ENCODE data around the gene CCDC85B.
A peak's percentile ranks its signal among the peaks of the same experiment; 100 is the strongest.
"Not testable (repeated sequence)": the region's sequence is repeated elsewhere in the genome, so short reads cannot be mapped to it uniquely, and the experiment has no call there.

The CCDC85B gene

DNA sequence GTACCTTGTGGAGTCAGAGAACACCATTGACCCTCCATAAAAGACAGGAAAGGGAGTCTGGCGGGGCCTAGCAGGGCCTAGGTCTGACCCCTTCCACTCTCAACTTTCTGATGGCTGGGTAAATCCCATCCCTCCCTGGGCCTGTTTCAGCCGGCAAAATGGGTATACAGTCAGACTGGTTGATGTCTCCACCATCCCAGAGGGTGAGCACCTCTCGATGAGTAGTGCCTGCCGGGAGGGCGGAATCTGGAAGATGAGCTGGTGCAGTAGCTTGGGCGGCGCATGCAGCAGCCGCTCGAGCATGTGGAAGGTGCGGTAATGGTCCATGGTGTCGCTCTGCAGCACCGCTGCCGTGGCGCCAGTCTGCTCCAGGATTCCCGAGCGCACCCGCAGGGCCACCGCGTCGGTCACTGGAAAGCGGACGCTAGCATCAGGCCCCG lies 2.7 kb upstream of the CCDC85B start:
- no peak for DNase-seq
- Histone ChIP-seq H3K36me3 (ENCODE audit: control insufficient read depth, insufficient read depth, low read length) (peaks cover 14% of the 10 kb centered on the region), H3K23ac (ENCODE audit: low read length) (no peak overlapping the region), H3K79me1 (ENCODE audit: low read length) (peaks cover 9% of the 10 kb centered on the region), H2BK120ac (ENCODE audit: low read depth, low read length) (no peak overlapping the region), H3K79me2 (ENCODE audit: control insufficient read depth, insufficient read depth, low read length) (peaks cover 3% of the 10 kb centered on the region), H3K9ac (ENCODE audit: low read length) (peak overlapping the region; percentile 96), H3K4me1 (ENCODE audit: control insufficient read depth, low read depth, low read length) (peaks cover 6% of the 10 kb centered on the region), H3K56ac (ENCODE audit: low read length) (peak overlapping the region; percentile 97), H4K5ac (ENCODE audit: low read length) (no peak overlapping the region), H3K27ac (ENCODE audit: low read depth, low read length) (peak overlapping the region; percentile 59), H3K4me2 (ENCODE audit: low read length) (peak overlapping the region; percentile 96), H3K18ac (ENCODE audit: low read length) (no peak overlapping the region), H2BK5ac (ENCODE audit: low read length) (no peak overlapping the region), H2BK15ac (replicated peaks; ENCODE audit: low read depth) (no peak overlapping the region), H3K4ac (ENCODE audit: low read depth, low read length) (no peak overlapping the region), H3K4me3 (ENCODE audit: low read length) (peak overlapping the region; percentile 84), H3K27me3 (ENCODE audit: insufficient read depth, low read length, poor library complexity) (no peaks in the 10 kb centered on the region), H2AK5ac (ENCODE audit: low read length) (peak overlapping the region; percentile 74), H4K8ac (ENCODE audit: low read depth, low read length) (no peak overlapping the region)
- no CpG with 5 or more reads among the region's 23 CpGs for WGBS (ENCODE audit: extremely low coverage, insufficient coverage, low lambda C conversion rate)

- H4K8ac ChIP-seq (ENCODE audit: low read depth, low read length), result no peak within 1 kb of the TSS
- no peak within 1 kb of the TSS for H4K5ac ChIP-seq (ENCODE audit: low read length)
- H3K9ac ChIP-seq (ENCODE audit: low read length), result peak within 1 kb of the TSS; percentile 96
- no peak within 1 kb of the TSS for H2BK5ac ChIP-seq (ENCODE audit: low read length)
- peaks cover 6% of the 10 kb centered on the region for H3K4me1 ChIP-seq (ENCODE audit: control insufficient read depth, low read depth, low read length)
- H3K27me3 ChIP-seq (ENCODE audit: insufficient read depth, low read length, poor library complexity), result no peaks in the 10 kb centered on the region
- H2BK120ac ChIP-seq (ENCODE audit: low read depth, low read length), result no peak within 1 kb of the TSS
- H3K4me3 ChIP-seq (ENCODE audit: low read length), result peak within 1 kb of the TSS; percentile 84
- peak; percentile 98 for DNase-seq
- peaks cover 9% of the 10 kb centered on the region for H3K79me1 ChIP-seq (ENCODE audit: low read length)
- no peak within 1 kb of the TSS for H2BK15ac ChIP-seq (replicated peaks; ENCODE audit: low read depth)
- peak within 1 kb of the TSS; percentile 29 for H3K18ac ChIP-seq (ENCODE audit: low read length)
- H3K4ac ChIP-seq (ENCODE audit: low read depth, low read length), result no peak within 1 kb of the TSS
- peak within 1 kb of the TSS; percentile 94 for H3K23ac ChIP-seq (ENCODE audit: low read length)
- peaks cover 3% of the 10 kb centered on the region for H3K79me2 ChIP-seq (ENCODE audit: control insufficient read depth, insufficient read depth, low read length)
- H3K27ac ChIP-seq (ENCODE audit: low read depth, low read length), result peak within 1 kb of the TSS; percentile 59
- peak within 1 kb of the TSS; percentile 97 for H3K56ac ChIP-seq (ENCODE audit: low read length)
- no CpG with 5 or more reads among the region's 57 CpGs for WGBS (ENCODE audit: extremely low coverage, insufficient coverage, low lambda C conversion rate)
- peak within 1 kb of the TSS; percentile 74 for H2AK5ac ChIP-seq (ENCODE audit: low read length)
- peak within 1 kb of the TSS; percentile 96 for H3K4me2 ChIP-seq (ENCODE audit: low read length)
- H3K36me3 ChIP-seq (ENCODE audit: control insufficient read depth, insufficient read depth, low read length), result peaks cover 12% of the 10 kb centered on the region
Observed at GRCh38 chr11:65888163-65888814, 2.2 kb upstream of the CCDC85B start, which contains the start of gene FIBP. Gene FIBP, minus strand, starts transcription at chr11:65888471. Its CDS starts 53 bp downstream, at chr11:65888418.

DNA sequence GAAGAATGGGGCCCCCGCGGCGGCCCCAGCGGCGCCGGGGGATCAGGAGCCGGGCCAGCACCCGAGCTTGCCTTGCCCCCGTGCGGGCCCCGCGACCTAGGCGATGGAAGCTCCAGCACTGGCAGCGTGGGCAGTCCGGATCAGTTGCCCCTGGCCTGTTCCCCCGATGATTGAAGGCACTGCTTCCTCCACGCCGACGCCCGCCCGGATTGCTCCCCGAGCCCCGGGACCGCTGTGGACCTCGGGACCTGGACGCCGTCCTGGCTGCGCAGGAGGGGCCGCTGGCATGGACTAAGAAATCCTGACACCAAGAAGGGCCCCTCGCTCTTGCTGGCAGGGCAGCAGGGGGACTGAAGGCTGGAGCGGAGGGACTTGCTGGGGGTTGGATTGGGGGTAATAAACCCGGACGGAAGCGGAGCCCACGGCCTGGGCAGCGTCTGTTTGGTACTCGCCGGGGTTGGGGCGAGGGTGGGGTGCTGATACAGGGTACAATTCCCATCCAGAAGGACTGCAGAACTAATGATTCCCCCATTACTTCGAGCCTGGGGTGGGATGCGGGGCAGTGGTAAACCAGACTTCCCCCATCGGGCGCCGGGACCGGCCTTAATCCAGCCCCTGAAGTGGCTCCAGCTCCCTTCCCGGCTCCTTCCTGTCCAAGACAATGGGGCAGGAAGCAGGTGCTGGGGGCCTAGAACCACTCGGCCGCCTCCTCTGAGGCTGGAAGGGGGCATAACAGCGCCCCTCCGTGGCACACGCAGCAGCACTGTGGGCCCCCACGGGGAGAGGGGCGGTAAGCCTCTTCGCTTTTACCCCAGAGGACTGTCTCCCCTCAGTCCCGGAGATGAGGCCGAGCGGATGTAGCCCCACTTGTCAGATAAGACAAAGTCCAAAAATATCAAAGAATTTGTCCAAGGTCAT lies 1.0 kb downstream of the CCDC85B start:
- Histone ChIP-seq H2BK15ac (replicated peaks; ENCODE audit: low read depth) (no peak overlapping the region), H3K4me2 (ENCODE audit: low read length) (peak overlapping the region; percentile 54), H3K9ac (ENCODE audit: low read length) (peak overlapping the region; percentile 75), H3K23ac (ENCODE audit: low read length) (peak overlapping the region; percentile 45), H3K4ac (ENCODE audit: low read depth, low read length) (peak overlapping the region; percentile 38), H3K27me3 (ENCODE audit: insufficient read depth, low read length, poor library complexity) (no peaks in the 10 kb centered on the region), H3K4me3 (ENCODE audit: low read length) (peak overlapping the region; percentile 44), H3K36me3 (ENCODE audit: control insufficient read depth, insufficient read depth, low read length) (no peaks in the 10 kb centered on the region), H3K4me1 (ENCODE audit: control insufficient read depth, low read depth, low read length) (peaks cover 6% of the 10 kb centered on the region), H3K79me1 (ENCODE audit: low read length) (peaks cover 8% of the 10 kb centered on the region), H3K27ac (ENCODE audit: low read depth, low read length) (no peak overlapping the region), H2BK5ac (ENCODE audit: low read length) (no peak overlapping the region), H3K18ac (ENCODE audit: low read length) (peak overlapping the region; percentile 82), H4K5ac (ENCODE audit: low read length) (no peak overlapping the region), H4K8ac (ENCODE audit: low read depth, low read length) (no peak overlapping the region), H2BK120ac (ENCODE audit: low read depth, low read length) (no peak overlapping the region), H3K79me2 (ENCODE audit: control insufficient read depth, insufficient read depth, low read length) (peaks cover 3% of the 10 kb centered on the region), H2AK5ac (ENCODE audit: low read length) (no peak overlapping the region), H3K56ac (ENCODE audit: low read length) (peak overlapping the region; percentile 98)
- WGBS (ENCODE audit: extremely low coverage, insufficient coverage, low lambda C conversion rate), result no CpG with 5 or more reads among the region's 57 CpGs
- peak; percentile 73 for DNase-seq

- DNase-seq; H4K8ac ChIP-seq (ENCODE audit: low read depth, low read length); H3K79me1 ChIP-seq (ENCODE audit: low read length); H2BK5ac ChIP-seq (ENCODE audit: low read length); H2BK15ac ChIP-seq (replicated peaks; ENCODE audit: low read depth); H3K4me1 ChIP-seq (ENCODE audit: control insufficient read depth, low read depth, low read length); H3K79me2 ChIP-seq (ENCODE audit: control insufficient read depth, insufficient read depth, low read length); H2BK120ac ChIP-seq (ENCODE audit: low read depth, low read length); H3K27me3 ChIP-seq (ENCODE audit: insufficient read depth, low read length, poor library complexity); H3K36me3 ChIP-seq (ENCODE audit: control insufficient read depth, insufficient read depth, low read length); H3K18ac ChIP-seq (ENCODE audit: low read length); H3K4ac ChIP-seq (ENCODE audit: low read depth, low read length); H4K5ac ChIP-seq (ENCODE audit: low read length); H2AK5ac ChIP-seq (ENCODE audit: low read length); H3K27ac ChIP-seq (ENCODE audit: low read depth, low read length); H3K4me3 ChIP-seq (ENCODE audit: low read length); H3K23ac ChIP-seq (ENCODE audit: low read length): not testable (repeated sequence)
- WGBS (ENCODE audit: extremely low coverage, insufficient coverage, low lambda C conversion rate), result no CpG with 5 or more reads among the region's 5 CpGs
- Histone ChIP-seq H3K56ac (ENCODE audit: low read length) (peak overlapping the region; percentile 98), H3K9ac (ENCODE audit: low read length) (peak overlapping the region; percentile 75), H3K4me2 (ENCODE audit: low read length) (peak overlapping the region; percentile 54)
Observed at GRCh38 chr11:65892137-65892540, 1.7 kb downstream of the CCDC85B start.

DNA sequence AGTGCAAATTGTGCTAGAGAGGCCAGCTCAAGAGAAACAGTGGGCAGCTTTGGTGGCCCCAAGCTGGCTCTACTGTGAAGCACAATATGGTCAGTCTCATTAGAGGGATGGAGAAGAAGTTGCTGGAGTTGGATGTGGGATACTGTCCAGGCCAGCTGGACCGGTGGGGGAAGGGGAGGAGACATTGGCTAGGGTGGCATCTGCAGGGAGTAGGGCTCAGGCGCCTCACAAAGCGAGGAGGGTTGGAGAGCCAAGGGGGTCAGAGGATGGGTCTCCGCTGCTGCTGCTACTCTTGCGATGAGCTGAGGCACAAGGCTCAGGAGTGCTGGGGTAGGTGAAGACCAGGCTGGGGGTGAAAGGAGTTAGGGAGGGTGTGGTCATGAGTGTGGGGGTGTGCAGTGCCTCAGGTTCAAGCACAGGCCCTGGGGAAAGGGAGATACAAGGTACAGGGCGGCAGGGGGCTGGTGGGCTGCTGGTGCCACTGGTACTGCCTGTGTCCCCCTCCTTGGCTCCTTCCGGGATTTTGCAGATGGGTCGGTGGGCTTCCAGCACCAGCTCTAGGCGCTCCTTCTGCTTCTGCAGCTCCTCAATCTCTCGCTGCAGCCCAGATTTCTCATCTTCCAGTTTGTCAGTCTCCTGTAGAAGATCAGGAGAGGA lies 2.3 kb downstream of the CCDC85B start:
- H3K36me3 ChIP-seq (ENCODE audit: control insufficient read depth, insufficient read depth, low read length), result no peaks in the 10 kb centered on the region

More for the DNA sequence above, 2.3 kb downstream of the CCDC85B start:
- Histone ChIP-seq H3K4me3 (ENCODE audit: low read length) (no peak overlapping the region), H3K79me1 (ENCODE audit: low read length) (peaks cover under 1% of the 10 kb centered on the region), H3K56ac (ENCODE audit: low read length) (peak overlapping the region; percentile 31), H3K27ac (ENCODE audit: low read depth, low read length) (no peak overlapping the region), H3K23ac (ENCODE audit: low read length) (no peak overlapping the region), H3K9ac (ENCODE audit: low read length) (no peak overlapping the region), H3K79me2 (ENCODE audit: control insufficient read depth, insufficient read depth, low read length) (no peaks in the 10 kb centered on the region), H2BK120ac (ENCODE audit: low read depth, low read length) (no peak overlapping the region), H3K4ac (ENCODE audit: low read depth, low read length) (no peak overlapping the region), H3K4me1 (ENCODE audit: control insufficient read depth, low read depth, low read length) (peaks cover 2% of the 10 kb centered on the region), H4K5ac (ENCODE audit: low read length) (no peak overlapping the region), H2AK5ac (ENCODE audit: low read length) (no peak overlapping the region), H2BK15ac (replicated peaks; ENCODE audit: low read depth) (no peak overlapping the region), H4K8ac (ENCODE audit: low read depth, low read length) (no peak overlapping the region), H3K27me3 (ENCODE audit: insufficient read depth, low read length, poor library complexity) (no peaks in the 10 kb centered on the region), H3K4me2 (ENCODE audit: low read length) (no peak overlapping the region), H3K18ac (ENCODE audit: low read length) (no peak overlapping the region), H2BK5ac (ENCODE audit: low read length) (no peak overlapping the region)
- WGBS (ENCODE audit: extremely low coverage, insufficient coverage, low lambda C conversion rate), result no CpG with 5 or more reads among the region's 10 CpGs
- no peak for DNase-seq

All from mesendoderm (in vitro differentiated cells).